Liver (tissue), 3 donors: ENCODE results near the gene ADCYAP1R1.

Source experiments
- RAD21 ChIP-seq, 2 donors: IDR thresholded peaks; 2 replicates each; pipeline ENCODE4 v1.6.1; 2016; ENCODE audit warnings: antibody characterized with exemption in 2 of 2, mild to moderate bottlenecking in 2 of 2
- TF ChIP-seq, protein P1 (sequence below): fragments of 150-350 bp; IDR thresholded peaks from 2 replicates; pipeline ENCODE4 v1.5.1; 2017; ENCODE audit warnings: improper control_type of control experiment, low read depth, low read length; ENCODE audit not compliant: missing input control
- TF ChIP-seq, protein P2 (sequence below): IDR thresholded peaks from 2 replicates; pipeline ENCODE4 v1.6.1; 2016; ENCODE audit warnings: antibody characterized with exemption, mild to moderate bottlenecking
- donor health status: healthy.
- donor health status: healthy.

DNA sequence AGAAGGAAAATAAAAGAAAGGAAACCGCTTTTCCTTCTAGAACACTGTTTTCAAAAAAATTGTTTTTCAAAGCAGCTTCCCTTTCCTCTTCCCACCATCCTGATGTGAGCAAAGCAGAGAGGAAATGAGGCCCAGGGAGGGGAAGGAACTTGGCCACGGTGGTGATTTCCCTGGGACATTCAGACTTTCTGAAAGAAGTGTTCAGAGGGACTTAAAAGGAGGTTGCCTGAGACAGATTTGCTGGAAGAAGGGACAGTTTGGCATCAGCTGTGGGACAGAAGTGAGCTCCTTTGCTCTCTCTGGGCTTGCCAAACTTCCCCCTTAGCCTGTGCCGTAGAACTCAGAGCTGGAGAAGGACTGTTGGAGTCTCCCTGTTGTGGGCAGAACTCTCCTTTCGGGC is 30.3 kb downstream of the ADCYAP1R1 start:
- TF ChIP-seq, protein P1, sequence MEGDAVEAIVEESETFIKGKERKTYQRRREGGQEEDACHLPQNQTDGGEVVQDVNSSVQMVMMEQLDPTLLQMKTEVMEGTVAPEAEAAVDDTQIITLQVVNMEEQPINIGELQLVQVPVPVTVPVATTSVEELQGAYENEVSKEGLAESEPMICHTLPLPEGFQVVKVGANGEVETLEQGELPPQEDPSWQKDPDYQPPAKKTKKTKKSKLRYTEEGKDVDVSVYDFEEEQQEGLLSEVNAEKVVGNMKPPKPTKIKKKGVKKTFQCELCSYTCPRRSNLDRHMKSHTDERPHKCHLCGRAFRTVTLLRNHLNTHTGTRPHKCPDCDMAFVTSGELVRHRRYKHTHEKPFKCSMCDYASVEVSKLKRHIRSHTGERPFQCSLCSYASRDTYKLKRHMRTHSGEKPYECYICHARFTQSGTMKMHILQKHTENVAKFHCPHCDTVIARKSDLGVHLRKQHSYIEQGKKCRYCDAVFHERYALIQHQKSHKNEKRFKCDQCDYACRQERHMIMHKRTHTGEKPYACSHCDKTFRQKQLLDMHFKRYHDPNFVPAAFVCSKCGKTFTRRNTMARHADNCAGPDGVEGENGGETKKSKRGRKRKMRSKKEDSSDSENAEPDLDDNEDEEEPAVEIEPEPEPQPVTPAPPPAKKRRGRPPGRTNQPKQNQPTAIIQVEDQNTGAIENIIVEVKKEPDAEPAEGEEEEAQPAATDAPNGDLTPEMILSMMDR: no peak
- TF ChIP-seq, protein P2, sequence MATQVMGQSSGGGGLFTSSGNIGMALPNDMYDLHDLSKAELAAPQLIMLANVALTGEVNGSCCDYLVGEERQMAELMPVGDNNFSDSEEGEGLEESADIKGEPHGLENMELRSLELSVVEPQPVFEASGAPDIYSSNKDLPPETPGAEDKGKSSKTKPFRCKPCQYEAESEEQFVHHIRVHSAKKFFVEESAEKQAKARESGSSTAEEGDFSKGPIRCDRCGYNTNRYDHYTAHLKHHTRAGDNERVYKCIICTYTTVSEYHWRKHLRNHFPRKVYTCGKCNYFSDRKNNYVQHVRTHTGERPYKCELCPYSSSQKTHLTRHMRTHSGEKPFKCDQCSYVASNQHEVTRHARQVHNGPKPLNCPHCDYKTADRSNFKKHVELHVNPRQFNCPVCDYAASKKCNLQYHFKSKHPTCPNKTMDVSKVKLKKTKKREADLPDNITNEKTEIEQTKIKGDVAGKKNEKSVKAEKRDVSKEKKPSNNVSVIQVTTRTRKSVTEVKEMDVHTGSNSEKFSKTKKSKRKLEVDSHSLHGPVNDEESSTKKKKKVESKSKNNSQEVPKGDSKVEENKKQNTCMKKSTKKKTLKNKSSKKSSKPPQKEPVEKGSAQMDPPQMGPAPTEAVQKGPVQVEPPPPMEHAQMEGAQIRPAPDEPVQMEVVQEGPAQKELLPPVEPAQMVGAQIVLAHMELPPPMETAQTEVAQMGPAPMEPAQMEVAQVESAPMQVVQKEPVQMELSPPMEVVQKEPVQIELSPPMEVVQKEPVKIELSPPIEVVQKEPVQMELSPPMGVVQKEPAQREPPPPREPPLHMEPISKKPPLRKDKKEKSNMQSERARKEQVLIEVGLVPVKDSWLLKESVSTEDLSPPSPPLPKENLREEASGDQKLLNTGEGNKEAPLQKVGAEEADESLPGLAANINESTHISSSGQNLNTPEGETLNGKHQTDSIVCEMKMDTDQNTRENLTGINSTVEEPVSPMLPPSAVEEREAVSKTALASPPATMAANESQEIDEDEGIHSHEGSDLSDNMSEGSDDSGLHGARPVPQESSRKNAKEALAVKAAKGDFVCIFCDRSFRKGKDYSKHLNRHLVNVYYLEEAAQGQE: no peak
- TF ChIP-seq RAD21 (IDR thresholded peaks at IDR 0.05): no peak
